Smooth muscle cell (in vitro differentiated cells): ENCODE results near the gene MLANA. TPM values are rescaled to one million over a fixed set of nuclear protein-coding genes. Genes with fewer than 3 reads are reported as not detected.

Experiments
- DNase-seq: peaks from one replicate; lab custom pipeline; 2025; ENCODE audit not compliant: unreplicated experiment; lab: John Stamatoyannopoulos, UW
- H2AFZ ChIP-seq: fragments of 200-600 bp; sonication (generic); 2 replicates; pipeline ENCODE4 v1.6.0; 2016; ENCODE audit warnings: antibody characterized with exemption, low read depth, mild to moderate bottlenecking
- H3F3A ChIP-seq: fragments of 200-600 bp; sonication (generic); 2 replicates; pipeline ENCODE4 v1.6.0; 2017; ENCODE audit warnings: antibody characterized with exemption, low read depth
- H3K27ac ChIP-seq: fragments of 200-600 bp; sonication (generic); 2 replicates; pipeline ENCODE4 v1.5.1; 2016; ENCODE audit warnings: low read depth, mild to moderate bottlenecking
- H3K27me3 ChIP-seq: fragments of 200-600 bp; sonication (generic); 2 replicates; pipeline ENCODE4 v1.6.1; 2016; ENCODE audit warnings: low read depth, mild to moderate bottlenecking
- H3K36me3 ChIP-seq: fragments of 200-600 bp; sonication (generic); 2 replicates; pipeline ENCODE4 v1.5.1; 2016; ENCODE audit warnings: low read depth
- H3K4me1 ChIP-seq: fragments of 200-600 bp; sonication (generic); 2 replicates; pipeline ENCODE4 v1.5.1; 2016; ENCODE audit warnings: low read depth
- H3K4me2 ChIP-seq: fragments of 200-600 bp; sonication (generic); 2 replicates; pipeline ENCODE4 v1.6.0; 2016; ENCODE audit warnings: mild to moderate bottlenecking
- H3K4me3 ChIP-seq: fragments of 200-600 bp; sonication (generic); 2 replicates; pipeline ENCODE4 v1.5.1; 2016; ENCODE audit warnings: mild to moderate bottlenecking
- H3K79me2 ChIP-seq: fragments of 200-600 bp; sonication (generic); 2 replicates; pipeline ENCODE4 v1.6.0; 2016; ENCODE audit warnings: low read depth, mild to moderate bottlenecking
- H3K9ac ChIP-seq: fragments of 200-600 bp; sonication (generic); 2 replicates; pipeline ENCODE4 v1.6.0; 2016; ENCODE audit warnings: low read depth
- H3K9me3 ChIP-seq: fragments of 200-600 bp; sonication (generic); replicated peaks from 2 replicates; pipeline ENCODE4 v1.5.1; 2016; ENCODE audit warnings: low read depth
- H4K20me1 ChIP-seq: fragments of 200-600 bp; sonication (generic); 2 replicates; pipeline ENCODE4 v1.6.0; 2016; ENCODE audit warnings: low read depth
- WGBS: methylation state at CpG from one replicate; pipeline ENCODE4 v1.1.7; 2016; ENCODE audit warnings: low lambda C conversion rate; 5-methylcytosine and 5-hydroxymethylcytosine counted together
- polyA plus RNA-seq: library from polyadenylated mRNA; unstranded; fragments of >200 nt; fragmentation: Nextera tagmentation; extraction: Ambion mirVana; gene quantifications from 2 replicates; pipeline ENCODE4 v1.2.1, GENCODE V29; 2016
- total RNA-seq: library from RNA; depleted of rRNA; stranded (reverse); fragments of >200 nt; gene quantifications from 2 replicates; pipeline ENCODE4 v1.2.3, GENCODE V29; 2014
- TF ChIP-seq, protein P1 (sequence below): fragments of 200-600 bp; sonication (generic); IDR thresholded peaks from 2 replicates; pipeline ENCODE4 v1.5.1; 2017; ENCODE audit warnings: borderline replicate concordance, mild to moderate bottlenecking, antibody characterized with exemption; ENCODE audit not compliant: insufficient read depth, poor library complexity, severe bottlenecking

Gene MLANA
- total and polyA plus RNA-seq, 2 experiments from 2014 or later = not detected

DNA sequence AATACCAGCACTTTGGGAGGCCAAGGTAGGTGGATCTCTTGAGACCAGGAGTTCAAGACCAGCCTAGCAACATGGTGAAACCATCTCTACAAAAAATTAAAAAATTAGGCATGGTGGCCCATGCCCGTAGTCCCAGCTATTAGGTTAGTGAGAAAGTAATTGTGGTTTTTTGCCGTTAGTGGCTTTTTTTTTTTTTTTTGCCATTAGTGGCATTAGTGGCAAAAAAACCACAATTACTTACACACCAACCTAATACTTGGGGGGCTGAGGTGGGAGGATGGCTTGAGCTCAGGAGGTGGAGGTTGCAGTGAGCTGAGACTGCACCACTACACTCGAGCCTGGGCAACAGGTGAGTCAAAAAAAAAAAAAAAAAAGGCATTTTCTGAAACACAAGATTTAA lies 27.8 kb downstream of the MLANA start:
- Histone ChIP-seq H3K4me1 (no peaks in the 10 kb centered on the region), H2AFZ (no peak overlapping the region), H3K4me2 (no peak overlapping the region), H3F3A (no peaks in the 10 kb centered on the region), H3K4me3 (no peak overlapping the region), H3K36me3 (peaks cover 14% of the 10 kb centered on the region), H3K27me3 (no peaks in the 10 kb centered on the region), H3K79me2 (no peaks in the 10 kb centered on the region), H3K9me3 (no peaks in the 10 kb centered on the region), H3K27ac (no peak overlapping the region), H4K20me1 (no peaks in the 10 kb centered on the region), H3K9ac (no peak overlapping the region)
- WGBS = 93% methylated on average over 3 of the region's 3 CpGs
- TF ChIP-seq, protein P1, sequence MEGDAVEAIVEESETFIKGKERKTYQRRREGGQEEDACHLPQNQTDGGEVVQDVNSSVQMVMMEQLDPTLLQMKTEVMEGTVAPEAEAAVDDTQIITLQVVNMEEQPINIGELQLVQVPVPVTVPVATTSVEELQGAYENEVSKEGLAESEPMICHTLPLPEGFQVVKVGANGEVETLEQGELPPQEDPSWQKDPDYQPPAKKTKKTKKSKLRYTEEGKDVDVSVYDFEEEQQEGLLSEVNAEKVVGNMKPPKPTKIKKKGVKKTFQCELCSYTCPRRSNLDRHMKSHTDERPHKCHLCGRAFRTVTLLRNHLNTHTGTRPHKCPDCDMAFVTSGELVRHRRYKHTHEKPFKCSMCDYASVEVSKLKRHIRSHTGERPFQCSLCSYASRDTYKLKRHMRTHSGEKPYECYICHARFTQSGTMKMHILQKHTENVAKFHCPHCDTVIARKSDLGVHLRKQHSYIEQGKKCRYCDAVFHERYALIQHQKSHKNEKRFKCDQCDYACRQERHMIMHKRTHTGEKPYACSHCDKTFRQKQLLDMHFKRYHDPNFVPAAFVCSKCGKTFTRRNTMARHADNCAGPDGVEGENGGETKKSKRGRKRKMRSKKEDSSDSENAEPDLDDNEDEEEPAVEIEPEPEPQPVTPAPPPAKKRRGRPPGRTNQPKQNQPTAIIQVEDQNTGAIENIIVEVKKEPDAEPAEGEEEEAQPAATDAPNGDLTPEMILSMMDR = no peak
- DNase-seq = no peak

DNA sequence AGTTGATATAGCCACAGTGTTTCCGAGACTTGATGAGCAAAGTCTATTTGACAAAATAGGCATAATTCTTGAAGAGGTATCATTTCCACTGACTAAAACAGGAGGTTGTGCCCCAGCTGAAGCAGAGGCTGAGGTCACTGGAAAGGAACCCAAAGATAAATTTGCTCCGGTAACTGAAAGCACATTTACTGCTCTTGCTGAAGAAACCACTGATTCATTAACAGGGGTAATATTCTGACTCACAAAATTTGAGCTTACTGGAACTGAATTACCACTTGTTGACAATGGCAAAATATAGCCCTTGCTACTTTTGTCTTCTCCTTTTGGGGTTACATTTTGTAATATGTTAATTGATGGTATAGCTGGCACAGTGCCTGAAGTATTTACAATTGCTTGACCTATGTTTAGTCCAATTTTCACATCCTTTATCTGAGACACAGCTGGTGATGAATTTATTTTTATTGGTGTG lies 30.2 kb downstream of the MLANA start:
- Histone ChIP-seq H4K20me1 (no peaks in the 10 kb centered on the region), H2AFZ (no peak overlapping the region), H3K9me3 (no peaks in the 10 kb centered on the region), H3K9ac (no peak overlapping the region), H3K79me2 (no peaks in the 10 kb centered on the region), H3F3A (no peaks in the 10 kb centered on the region), H3K27ac (no peak overlapping the region), H3K4me2 (no peak overlapping the region), H3K4me3 (no peak overlapping the region), H3K4me1 (no peaks in the 10 kb centered on the region), H3K27me3 (no peaks in the 10 kb centered on the region), H3K36me3 (peaks cover 14% of the 10 kb centered on the region)
- DNase-seq = no peak
- TF ChIP-seq, protein P1 = no peak
- WGBS = 87% methylated on average over 2 of the region's 2 CpGs

DNA sequence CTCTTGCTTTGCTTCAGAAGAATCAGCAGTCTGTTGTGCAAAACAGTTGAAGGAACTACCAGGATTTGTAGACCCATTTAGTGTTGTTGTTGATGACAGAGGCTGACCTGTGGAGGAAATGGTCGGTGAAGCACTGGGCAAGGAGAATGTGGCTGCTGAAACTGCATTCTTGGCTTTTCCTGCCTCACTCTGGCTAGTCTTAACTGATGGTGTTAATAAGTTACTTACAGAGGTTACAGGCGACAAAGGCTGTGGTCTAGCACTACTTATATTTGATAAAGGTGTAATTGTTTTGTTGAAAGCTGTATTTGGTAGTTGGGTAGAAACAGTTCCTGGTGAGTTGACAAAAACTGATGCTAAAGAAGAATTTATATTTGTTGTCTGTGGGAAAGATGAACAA lies 31.5 kb downstream of the MLANA start:
- H3K36me3 ChIP-seq = peaks cover 14% of the 10 kb centered on the region
- WGBS = 100% methylated on average over 2 of the region's 2 CpGs
- H3K9me3 ChIP-seq = no peaks in the 10 kb centered on the region
- H4K20me1 ChIP-seq = no peaks in the 10 kb centered on the region
- no peak for DNase-seq
- H3K27me3 ChIP-seq = no peaks in the 10 kb centered on the region
- TF ChIP-seq, protein P1 = no peak
- no peak overlapping the region for H3K4me3 ChIP-seq
- no peaks in the 10 kb centered on the region for H3K79me2 ChIP-seq
- no peak overlapping the region for H3K9ac ChIP-seq
- no peaks in the 10 kb centered on the region for H3K4me1 ChIP-seq
- H3F3A ChIP-seq = no peaks in the 10 kb centered on the region
- no peak overlapping the region for H3K4me2 ChIP-seq
- no peak overlapping the region for H3K27ac ChIP-seq
- no peak overlapping the region for H2AFZ ChIP-seq

DNA sequence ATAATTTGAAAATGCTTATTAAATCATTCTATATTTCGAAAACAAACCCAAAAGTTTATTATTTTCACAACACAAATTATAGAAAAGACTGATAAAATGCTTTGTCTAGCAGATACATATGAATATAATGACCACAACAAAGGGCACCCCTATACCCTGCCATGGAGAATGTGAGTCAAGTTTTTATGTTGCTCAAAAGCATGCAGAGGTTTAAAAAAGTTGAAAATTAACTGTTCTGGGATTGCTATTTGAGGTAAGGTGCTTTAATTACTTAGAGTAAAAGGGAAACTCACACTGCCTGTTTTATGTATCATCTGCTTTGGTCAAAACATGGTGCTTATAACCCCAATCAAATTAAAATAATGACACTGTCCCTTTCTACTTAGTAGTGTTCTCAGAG lies 41.0 kb downstream of the MLANA start:
- no peak overlapping the region for H2AFZ ChIP-seq
- H3K36me3 ChIP-seq = no peaks in the 10 kb centered on the region
- no peaks in the 10 kb centered on the region for H3F3A ChIP-seq
- no peaks in the 10 kb centered on the region for H3K79me2 ChIP-seq
- H3K27me3 ChIP-seq = no peaks in the 10 kb centered on the region
- no peak overlapping the region for H3K9ac ChIP-seq
- TF ChIP-seq, protein P1 = no peak
- no peak for DNase-seq
- H3K9me3 ChIP-seq = no peaks in the 10 kb centered on the region
- H3K27ac ChIP-seq = no peak overlapping the region
- H3K4me2 ChIP-seq = no peak overlapping the region
- H3K4me3 ChIP-seq = no peak overlapping the region
- WGBS = 98% methylated on average over 1 of the region's 1 CpG
- no peaks in the 10 kb centered on the region for H3K4me1 ChIP-seq
- H4K20me1 ChIP-seq = no peaks in the 10 kb centered on the region
